Measurements from ENCODE around the gene TSHZ2. TPM values are rescaled to one million over a fixed set of nuclear protein-coding genes. Genes with fewer than 3 reads are reported as not detected.

TSHZ2 gene
- total RNA-seq, 1 donor from 2014 or later: 5.2 TPM

DNA sequence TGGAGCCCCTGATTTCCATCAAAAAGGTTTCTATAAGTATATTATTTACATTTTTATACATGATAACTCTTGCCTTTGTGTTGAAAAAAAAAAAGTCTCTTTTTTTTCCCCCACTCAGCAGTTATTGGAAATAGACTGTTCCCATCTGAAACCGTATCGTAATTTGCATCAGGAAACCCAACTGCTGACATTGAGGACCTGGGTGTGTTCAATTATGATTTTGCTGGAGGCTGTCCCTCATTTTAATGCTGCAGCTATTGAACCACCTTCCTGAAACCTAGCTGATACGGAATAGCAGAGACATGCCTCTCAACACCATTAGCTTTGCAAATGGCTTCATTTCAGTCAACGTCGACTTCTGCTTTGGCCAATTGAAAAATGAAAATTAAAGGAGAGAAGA lies 522.6 kb downstream of the TSHZ2 start:
- Histone ChIP-seq H3K27ac (no peak overlapping the region), H3K36me3 (no peaks in the 10 kb centered on the region), H3K4me3 (no peak overlapping the region), H3K4me1 (no peaks in the 10 kb centered on the region), H3K9me3 (no peaks in the 10 kb centered on the region), H3K27me3 (no peaks in the 10 kb centered on the region)
- intact Hi-C loops (cut with DNase I): no loop called here
- DNase-seq (no peak), ATAC-seq (no peak)
- TF ChIP-seq, protein P1, sequence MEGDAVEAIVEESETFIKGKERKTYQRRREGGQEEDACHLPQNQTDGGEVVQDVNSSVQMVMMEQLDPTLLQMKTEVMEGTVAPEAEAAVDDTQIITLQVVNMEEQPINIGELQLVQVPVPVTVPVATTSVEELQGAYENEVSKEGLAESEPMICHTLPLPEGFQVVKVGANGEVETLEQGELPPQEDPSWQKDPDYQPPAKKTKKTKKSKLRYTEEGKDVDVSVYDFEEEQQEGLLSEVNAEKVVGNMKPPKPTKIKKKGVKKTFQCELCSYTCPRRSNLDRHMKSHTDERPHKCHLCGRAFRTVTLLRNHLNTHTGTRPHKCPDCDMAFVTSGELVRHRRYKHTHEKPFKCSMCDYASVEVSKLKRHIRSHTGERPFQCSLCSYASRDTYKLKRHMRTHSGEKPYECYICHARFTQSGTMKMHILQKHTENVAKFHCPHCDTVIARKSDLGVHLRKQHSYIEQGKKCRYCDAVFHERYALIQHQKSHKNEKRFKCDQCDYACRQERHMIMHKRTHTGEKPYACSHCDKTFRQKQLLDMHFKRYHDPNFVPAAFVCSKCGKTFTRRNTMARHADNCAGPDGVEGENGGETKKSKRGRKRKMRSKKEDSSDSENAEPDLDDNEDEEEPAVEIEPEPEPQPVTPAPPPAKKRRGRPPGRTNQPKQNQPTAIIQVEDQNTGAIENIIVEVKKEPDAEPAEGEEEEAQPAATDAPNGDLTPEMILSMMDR (IDR thresholded peaks at IDR 0.05): no peak

DNA sequence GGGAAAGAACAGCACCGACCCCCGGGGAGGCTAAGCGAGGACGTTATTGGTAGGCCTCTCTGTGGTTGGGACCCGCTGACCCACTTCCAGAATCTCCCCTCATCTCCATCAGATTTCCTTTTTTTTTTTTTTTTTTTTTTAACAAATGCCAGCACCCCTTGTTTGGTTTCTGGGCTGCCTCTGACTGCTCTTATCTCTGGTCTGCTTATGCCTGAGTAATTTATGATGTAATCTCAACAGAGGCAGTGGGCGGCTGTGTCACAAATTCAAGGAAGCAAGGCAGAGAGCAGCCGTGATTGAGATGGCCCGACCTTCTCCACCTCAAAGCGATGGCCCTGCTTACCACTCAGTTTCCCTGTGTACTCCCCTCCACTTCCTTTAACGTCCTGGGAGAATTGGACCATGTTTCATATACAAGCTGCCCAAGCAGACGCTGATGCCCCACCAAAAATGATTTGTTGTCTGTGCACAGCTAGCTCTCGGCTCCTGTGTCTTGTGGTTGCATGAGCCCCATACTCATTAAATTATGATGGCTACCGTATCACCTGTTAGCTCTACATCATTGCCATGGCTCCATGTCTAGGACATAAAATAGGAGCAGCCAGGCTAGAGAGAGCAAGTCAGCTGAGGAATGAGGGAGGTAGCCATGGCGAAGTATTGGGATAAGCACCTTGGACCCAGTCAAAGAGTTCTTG lies 523.4 kb downstream of the TSHZ2 start:
- TF ChIP-seq, protein P1 (IDR thresholded peaks at IDR 0.05): no peak
- Histone ChIP-seq H3K36me3 (no peaks in the 10 kb centered on the region), H3K4me3 (no peak overlapping the region), H3K27me3 (no peaks in the 10 kb centered on the region), H3K27ac (no peak overlapping the region), H3K9me3 (no peaks in the 10 kb centered on the region), H3K4me1 (no peaks in the 10 kb centered on the region)
- DNase-seq (no peak), ATAC-seq (no peak)
- intact Hi-C loops (cut with DNase I): no loop called here

DNA sequence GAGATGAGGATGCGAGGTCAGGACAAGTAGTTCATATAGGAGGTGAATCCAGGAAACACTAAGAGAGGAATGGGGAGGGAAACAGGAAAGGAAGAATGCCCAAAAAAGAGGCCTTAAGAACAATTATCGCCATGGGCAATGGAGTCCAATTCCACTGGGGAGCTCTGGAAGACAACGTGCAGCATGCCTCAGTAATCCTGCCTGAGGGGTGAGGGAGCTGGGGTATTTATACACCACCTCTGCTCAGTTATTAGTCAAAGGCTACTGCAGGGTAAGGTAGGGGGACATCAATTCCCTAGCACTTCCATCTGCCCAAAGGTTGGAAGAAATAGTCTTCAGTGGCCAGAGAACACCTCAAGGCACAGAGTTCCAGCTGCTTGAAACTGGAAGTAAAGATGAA lies 525.1 kb downstream of the TSHZ2 start:
- TF ChIP-seq, protein P1 (IDR thresholded peaks at IDR 0.05): no peak
- ATAC-seq (no peak), DNase-seq (no peak)
- H3K27me3 ChIP-seq: no peaks in the 10 kb centered on the region
- intact Hi-C loops (cut with DNase I): no loop called here
- H3K4me3 ChIP-seq: no peak overlapping the region
- no peaks in the 10 kb centered on the region for H3K9me3 ChIP-seq
- H3K4me1 ChIP-seq: no peaks in the 10 kb centered on the region
- no peaks in the 10 kb centered on the region for H3K36me3 ChIP-seq
- no peak overlapping the region for H3K27ac ChIP-seq

DNA sequence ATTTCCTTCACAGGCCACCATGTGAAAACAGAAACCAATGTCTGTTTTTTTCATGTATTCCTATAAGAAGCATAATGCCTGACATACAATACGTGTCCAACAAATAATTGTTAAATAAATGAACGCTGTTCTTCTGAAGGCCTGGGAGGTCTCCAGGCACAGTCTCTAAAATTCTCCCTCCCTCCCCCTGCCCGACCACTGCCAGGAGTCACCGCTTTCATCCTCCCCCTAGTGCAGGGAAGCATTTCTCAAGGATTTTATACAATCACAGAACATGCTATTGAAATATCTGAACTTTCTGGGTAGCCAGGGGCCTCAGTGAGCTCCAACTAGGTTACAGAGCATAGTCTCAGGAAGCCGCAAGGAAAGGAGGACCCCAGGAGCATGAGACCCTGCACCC lies 526.2 kb downstream of the TSHZ2 start:
- DNase-seq (no peak), ATAC-seq (no peak)
- H3K9me3 ChIP-seq: no peaks in the 10 kb centered on the region
- intact Hi-C loops (cut with DNase I): no loop called here
- no peak overlapping the region for H3K4me3 ChIP-seq
- no peak overlapping the region for H3K27ac ChIP-seq
- no peaks in the 10 kb centered on the region for H3K27me3 ChIP-seq
- no peaks in the 10 kb centered on the region for H3K36me3 ChIP-seq
- no peaks in the 10 kb centered on the region for H3K4me1 ChIP-seq
- TF ChIP-seq, protein P1 (IDR thresholded peaks at IDR 0.05): no peak

DNA sequence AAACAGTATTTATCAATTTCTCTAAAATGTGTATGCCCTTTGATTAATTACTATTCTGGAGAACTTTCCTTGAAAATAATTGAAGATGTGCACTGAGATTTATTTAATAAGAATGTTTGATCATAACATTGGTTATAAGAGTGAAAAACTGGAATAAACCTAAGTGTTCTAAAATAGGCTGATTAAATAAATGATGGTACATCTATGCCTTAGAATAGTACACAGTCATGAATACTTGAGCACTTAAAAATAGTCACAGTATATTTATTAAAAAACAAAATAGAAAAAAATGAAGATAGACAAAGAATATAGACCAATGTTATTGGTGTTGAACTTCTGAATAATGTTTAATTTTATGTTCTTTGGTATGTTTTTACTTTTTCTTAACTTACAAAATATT lies 528.5 kb downstream of the TSHZ2 start:
- no peak overlapping the region for H3K27ac ChIP-seq
- H3K4me3 ChIP-seq: no peak overlapping the region
- TF ChIP-seq, protein P1 (IDR thresholded peaks at IDR 0.05): no peak
- H3K36me3 ChIP-seq: no peaks in the 10 kb centered on the region
- no peaks in the 10 kb centered on the region for H3K4me1 ChIP-seq
- no peaks in the 10 kb centered on the region for H3K9me3 ChIP-seq
- no peaks in the 10 kb centered on the region for H3K27me3 ChIP-seq
- no peak for ATAC-seq
- no peak for DNase-seq
- intact Hi-C loops (cut with DNase I): no loop called here

DNA sequence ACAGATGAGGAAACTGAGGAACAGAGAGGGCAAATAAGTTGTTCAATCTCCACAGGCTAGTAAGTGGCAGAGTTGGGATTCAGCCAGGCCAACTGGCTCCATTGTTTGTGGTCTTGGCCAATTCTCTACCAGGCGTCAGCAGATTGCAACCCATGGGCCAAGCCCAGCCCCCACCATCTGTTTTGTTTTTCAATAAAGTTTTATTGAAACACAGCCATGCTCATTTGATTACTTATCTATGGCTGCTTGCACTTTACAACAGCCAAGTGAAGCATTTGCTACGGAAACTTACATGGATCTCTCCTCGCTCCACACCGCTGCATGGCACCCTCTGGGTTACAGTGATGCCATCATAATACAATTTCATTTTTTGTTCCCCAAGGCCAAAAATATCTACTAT lies 530.7 kb downstream of the TSHZ2 start:
- intact Hi-C loops (cut with DNase I): no loop called here
- no peaks in the 10 kb centered on the region for H3K36me3 ChIP-seq
- TF ChIP-seq, protein P1 (IDR thresholded peaks at IDR 0.05): no peak
- ATAC-seq (no peak), DNase-seq (no peak)
- H3K27ac ChIP-seq: no peak overlapping the region
- H3K27me3 ChIP-seq: no peaks in the 10 kb centered on the region
- no peaks in the 10 kb centered on the region for H3K4me1 ChIP-seq
- H3K4me3 ChIP-seq: no peak overlapping the region
- H3K9me3 ChIP-seq: no peaks in the 10 kb centered on the region

Data from upper lobe of right lung (tissue), 1 donor.